Measurements from ENCODE around the gene SYCP3.

GRCh38 chr12:101743724-101744472, 4.6 kb upstream of the SYCP3 start:
- TF ChIP-seq YY1 (IDR thresholded peaks at IDR 0.05; ENCODE audit: insufficient read depth, insufficient read length): no peak
- TF ChIP-seq ZNF274 (IDR thresholded peaks at IDR 0.05; ENCODE audit: low read depth, low read length): no peak
